B cell (primary cell): ENCODE results near the gene YY1AP1.

Experiments used
- EZH2 ChIP-seq: IDR thresholded peaks from 2 replicates; pipeline ENCODE4 v1.6.1; 2012; ENCODE audit warnings: borderline replicate concordance, low read depth, mild to moderate bottlenecking, moderate library complexity, low read length; ENCODE audit not compliant: insufficient read depth, poor library complexity, severe bottlenecking
- TF ChIP-seq, protein P1 (sequence below): fragments of 200-600 bp; IDR thresholded peaks from one replicate; pipeline ENCODE4 v1.8.0; 2022; ENCODE audit warnings: antibody characterized with exemption, mild to moderate bottlenecking

DNA sequence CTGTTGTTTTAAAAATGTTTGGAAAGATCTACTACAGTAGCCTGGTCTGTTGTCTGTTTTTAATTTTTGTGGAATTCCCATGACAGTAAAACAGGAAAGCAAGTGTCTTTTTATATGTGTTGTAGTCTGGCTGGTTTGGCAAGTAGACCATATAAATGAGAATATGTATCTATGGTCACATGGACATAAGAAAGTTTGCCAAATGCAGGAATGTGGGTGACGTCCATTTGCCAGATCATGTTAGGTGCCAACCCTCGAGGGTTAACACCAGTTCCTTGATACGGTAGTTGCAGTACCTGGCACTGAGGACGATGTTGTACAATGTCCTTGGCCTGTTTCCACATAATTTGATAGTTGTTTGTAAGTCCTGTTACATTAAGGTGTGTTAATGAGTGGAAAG lies 6.5 kb upstream of the YY1AP1 start:
- TF ChIP-seq, protein P1, sequence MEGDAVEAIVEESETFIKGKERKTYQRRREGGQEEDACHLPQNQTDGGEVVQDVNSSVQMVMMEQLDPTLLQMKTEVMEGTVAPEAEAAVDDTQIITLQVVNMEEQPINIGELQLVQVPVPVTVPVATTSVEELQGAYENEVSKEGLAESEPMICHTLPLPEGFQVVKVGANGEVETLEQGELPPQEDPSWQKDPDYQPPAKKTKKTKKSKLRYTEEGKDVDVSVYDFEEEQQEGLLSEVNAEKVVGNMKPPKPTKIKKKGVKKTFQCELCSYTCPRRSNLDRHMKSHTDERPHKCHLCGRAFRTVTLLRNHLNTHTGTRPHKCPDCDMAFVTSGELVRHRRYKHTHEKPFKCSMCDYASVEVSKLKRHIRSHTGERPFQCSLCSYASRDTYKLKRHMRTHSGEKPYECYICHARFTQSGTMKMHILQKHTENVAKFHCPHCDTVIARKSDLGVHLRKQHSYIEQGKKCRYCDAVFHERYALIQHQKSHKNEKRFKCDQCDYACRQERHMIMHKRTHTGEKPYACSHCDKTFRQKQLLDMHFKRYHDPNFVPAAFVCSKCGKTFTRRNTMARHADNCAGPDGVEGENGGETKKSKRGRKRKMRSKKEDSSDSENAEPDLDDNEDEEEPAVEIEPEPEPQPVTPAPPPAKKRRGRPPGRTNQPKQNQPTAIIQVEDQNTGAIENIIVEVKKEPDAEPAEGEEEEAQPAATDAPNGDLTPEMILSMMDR = no peak
- TF ChIP-seq EZH2 = no peak
